ENCODE measurements around the gene SVOP. TPM values are rescaled to one million over a fixed set of nuclear protein-coding genes. Genes with fewer than 3 reads are reported as not detected.

SVOP gene
- total and polyA plus RNA-seq, 2 of the 4 experiments (the other 2 are of a cell fraction), result not detected

DNA sequence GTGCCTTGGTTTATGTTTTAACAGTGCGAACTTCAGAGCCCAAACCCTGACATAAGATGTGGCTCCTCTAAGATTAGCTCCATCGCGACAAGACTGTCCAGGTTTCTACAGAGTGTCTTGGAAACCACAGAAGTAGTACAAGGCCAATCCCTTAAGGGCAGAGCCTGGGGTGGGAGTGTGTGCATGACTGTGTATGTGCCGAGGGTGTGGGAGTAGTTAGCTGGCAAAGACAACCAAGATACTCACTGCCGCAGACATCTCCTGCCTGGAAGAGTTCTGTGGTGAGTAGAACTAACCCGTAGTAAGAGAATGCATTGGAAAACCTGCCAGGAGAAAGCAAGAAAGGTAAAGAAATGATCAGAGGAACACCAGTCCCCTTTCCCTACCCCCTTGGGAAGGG, 86.9 kb downstream of the SVOP start:
- Histone ChIP-seq H3K4me3 (ENCODE audit: insufficient read depth, low read depth, low read length) (no peak overlapping the region), H3K18ac (ENCODE audit: low read depth, low read length) (no peak overlapping the region), H3K4me2 (ENCODE audit: low read depth, low read length) (no peak overlapping the region), H2BK20ac (ENCODE audit: low read depth, low read length) (no peak overlapping the region), H3K27ac (ENCODE audit: insufficient read depth, low read length) (no peak overlapping the region), H3K36me3 (ENCODE audit: control insufficient read depth, insufficient read depth, low read length) (no peaks in the 10 kb centered on the region), H2BK120ac (ENCODE audit: low read depth, low read length) (no peak overlapping the region), H4K20me1 (ENCODE audit: insufficient read depth, low read length) (no peaks in the 10 kb centered on the region), H4K5ac (ENCODE audit: low read depth, low read length) (no peak overlapping the region), H3K4me1 (ENCODE audit: control insufficient read depth, insufficient read depth, low read length) (no peaks in the 10 kb centered on the region), H3K23ac (ENCODE audit: low read depth, low read length) (no peak overlapping the region), H3K9me1 (ENCODE audit: insufficient read depth, low read length) (no peaks in the 10 kb centered on the region), H3K56ac (ENCODE audit: extremely low read depth, insufficient read depth, low read length) (no peak overlapping the region), H3K79me1 (ENCODE audit: low read depth in 1 of 2, low read length in 2 of 2) (no peaks in the 10 kb centered on the region), H3K27me3 (ENCODE audit: control insufficient read depth, insufficient read depth, low read length) (peaks cover 28% of the 10 kb centered on the region), H2BK15ac (ENCODE audit: low read depth, low read length) (no peak overlapping the region), H3K9ac (ENCODE audit: low read depth, low read length) (no peak overlapping the region), H3K4ac (ENCODE audit: low read depth, low read length) (no peak overlapping the region), H2AK9ac (replicated peaks; ENCODE audit: low read depth, low read length, poor library complexity) (no peak overlapping the region), H3K14ac (replicated peaks; ENCODE audit: low read depth, low read length) (no peak overlapping the region), H2AFZ (replicated peaks; ENCODE audit: low read length, poor library complexity) (no peak overlapping the region), H2AK5ac (ENCODE audit: low read depth, low read length) (no peak overlapping the region), H2BK5ac (ENCODE audit: low read depth, low read length, poor library complexity, severe bottlenecking) (no peak overlapping the region), H4K8ac (ENCODE audit: low read depth in 2 of 2, low read length in 2 of 2) (no peak overlapping the region), H3K9me3 (ENCODE audit: control insufficient read depth, insufficient read depth, low read length) (no peaks in the 10 kb centered on the region), H4K91ac (ENCODE audit: insufficient read depth, low read depth, low read length) (no peak overlapping the region)
- dilution Hi-C loops (cut with HindIII; ENCODE audit: low sequenced_read_pairs, unreplicated experiment), result no loop called here
- intact Hi-C loops (cut with micrococcal nuclease), result no loop called here
- no peak for DNase-seq
- in situ Hi-C loops (cut with MboI; ENCODE audit: low sequenced_read_pairs), result loop anchor here (10.0 kb wide), 1 partner anchor 289 kb away; no protein-coding TSS in a partner anchor
- TF ChIP-seq, protein P1, sequence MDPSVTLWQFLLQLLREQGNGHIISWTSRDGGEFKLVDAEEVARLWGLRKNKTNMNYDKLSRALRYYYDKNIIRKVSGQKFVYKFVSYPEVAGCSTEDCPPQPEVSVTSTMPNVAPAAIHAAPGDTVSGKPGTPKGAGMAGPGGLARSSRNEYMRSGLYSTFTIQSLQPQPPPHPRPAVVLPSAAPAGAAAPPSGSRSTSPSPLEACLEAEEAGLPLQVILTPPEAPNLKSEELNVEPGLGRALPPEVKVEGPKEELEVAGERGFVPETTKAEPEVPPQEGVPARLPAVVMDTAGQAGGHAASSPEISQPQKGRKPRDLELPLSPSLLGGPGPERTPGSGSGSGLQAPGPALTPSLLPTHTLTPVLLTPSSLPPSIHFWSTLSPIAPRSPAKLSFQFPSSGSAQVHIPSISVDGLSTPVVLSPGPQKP (IDR thresholded peaks at IDR 0.05; ENCODE audit: borderline replicate concordance, low read depth, low read length), result no peak
- TF ChIP-seq FOS (IDR thresholded peaks at IDR 0.05; ENCODE audit: low read depth, low read length) (no peak), MAZ (IDR thresholded peaks at IDR 0.05; ENCODE audit: borderline replicate concordance, low read depth, low read length) (no peak), RFX5 (IDR thresholded peaks at IDR 0.05; ENCODE audit: low read depth, low read length) (no peak), SMC3 (IDR thresholded peaks at IDR 0.05; ENCODE audit: low read depth, low read length) (no peak), BHLHE40 (IDR thresholded peaks at IDR 0.05; ENCODE audit: low read depth, low read length) (no peak), POLR2A (IDR thresholded peaks at IDR 0.05; ENCODE audit: low read depth, low read length) (no peak), MAFK (IDR thresholded peaks at IDR 0.05; ENCODE audit: low read depth, low read length) (no peak)
- no peak for ATAC-seq (ENCODE audit: low read depth)
- CTCF ChIA-PET, result no interaction called here
- POLR2A ChIA-PET (ENCODE audit: unreplicated experiment), result no interaction called here
- BruUV-seq (replicated peaks), result no TSS peak
- 58% methylated on average over 3 of the region's 6 CpGs; no CpG with 5 or more reads in 1 of the 2 experiments for WGBS, 2 experiments (ENCODE audit: extremely low coverage in 2 of 2, insufficient read length in 1 of 2)
